ENCODE measurements around the gene INTS14. TPM values are rescaled to one million over a fixed set of nuclear protein-coding genes. Genes with fewer than 3 reads are reported as not detected.

The INTS14 gene
- total RNA-seq, 2 donors from 2014 or later = 33.4 to 37.7 TPM

GRCh38 chr15:65653341-65653740 lies 42.4 kb upstream of the INTS14 start:
- Mint-ChIP-seq H3K4me3 (no peak overlapping the region), H3K9me3 (no peaks in the 10 kb centered on the region), H3K27ac (no peak overlapping the region), H3K36me3 (ENCODE audit: low read depth) (peaks cover 7% of the 10 kb centered on the region), H3K27me3 (ENCODE audit: insufficient read depth) (no peaks in the 10 kb centered on the region), H3K4me1 (peaks cover 32% of the 10 kb centered on the region)
- no peaks in the 10 kb centered on the region for H3K9me3 ChIP-seq (ENCODE audit: control insufficient read depth, low read length)
- no peaks in the 10 kb centered on the region for H3K36me3 ChIP-seq (ENCODE audit: control insufficient read depth, insufficient read depth, low read length)
- peaks cover 18% of the 10 kb centered on the region for H3K4me1 ChIP-seq (ENCODE audit: control insufficient read depth, insufficient read depth, low read length)
- no peak overlapping the region for H3K4me3 ChIP-seq (ENCODE audit: low read length)
- TF ChIP-seq CTCF (conservative IDR thresholded peaks at IDR 0.05) = no peak
- no peaks in the 10 kb centered on the region for H3K27me3 ChIP-seq (ENCODE audit: control insufficient read depth, insufficient read depth, low read length, poor library complexity, severe bottlenecking)
- DNase-seq = no peak
- H3K27ac ChIP-seq (ENCODE audit: low read depth, low read length) = no peak overlapping the region
- H3K9ac ChIP-seq (ENCODE audit: extremely low read depth, low read length, poor library complexity, severe bottlenecking) = peak overlapping the region; percentile 17

- Mint-ChIP-seq H3K27ac (peak overlapping the region; percentile 86), H3K9me3 (no peaks in the 10 kb centered on the region), H3K4me1 (peaks cover 32% of the 10 kb centered on the region), H3K27me3 (ENCODE audit: insufficient read depth) (no peaks in the 10 kb centered on the region), H3K4me3 (peak overlapping the region; percentile 4), H3K36me3 (ENCODE audit: low read depth) (peaks cover 7% of the 10 kb centered on the region)
- Histone ChIP-seq H3K9ac (ENCODE audit: extremely low read depth, low read length, poor library complexity, severe bottlenecking) (no peak overlapping the region), H3K27me3 (ENCODE audit: control insufficient read depth, insufficient read depth, low read length, poor library complexity, severe bottlenecking) (no peaks in the 10 kb centered on the region), H3K9me3 (ENCODE audit: control insufficient read depth, low read length) (no peaks in the 10 kb centered on the region), H3K36me3 (ENCODE audit: control insufficient read depth, insufficient read depth, low read length) (no peaks in the 10 kb centered on the region), H3K27ac (ENCODE audit: low read depth, low read length) (no peak overlapping the region), H3K4me1 (ENCODE audit: control insufficient read depth, insufficient read depth, low read length) (peaks cover 18% of the 10 kb centered on the region), H3K4me3 (ENCODE audit: low read length) (no peak overlapping the region)
- peak; percentile 78 for DNase-seq
- 79 to 81% methylated on average over 4 to 11 of the region's 11 CpGs for WGBS, 2 experiments (ENCODE audit: insufficient coverage in 1 of 2, insufficient read length in 1 of 2)
- no peak for TF ChIP-seq CTCF (conservative IDR thresholded peaks at IDR 0.05)
Observed at GRCh38 chr15:65651831-65652749, 41.2 kb upstream of the INTS14 start.

- DNase-seq = no peak
- Histone ChIP-seq H3K36me3 (ENCODE audit: control insufficient read depth, insufficient read depth, low read length) (no peaks in the 10 kb centered on the region), H3K27me3 (ENCODE audit: control insufficient read depth, insufficient read depth, low read length, poor library complexity, severe bottlenecking) (no peaks in the 10 kb centered on the region), H3K9ac (ENCODE audit: extremely low read depth, low read length, poor library complexity, severe bottlenecking) (no peak overlapping the region), H3K27ac (ENCODE audit: low read depth, low read length) (no peak overlapping the region), H3K4me1 (ENCODE audit: control insufficient read depth, insufficient read depth, low read length) (peaks cover 18% of the 10 kb centered on the region), H3K9me3 (ENCODE audit: control insufficient read depth, low read length) (no peaks in the 10 kb centered on the region), H3K4me3 (ENCODE audit: low read length) (no peak overlapping the region)
- Mint-ChIP-seq H3K4me3 (no peak overlapping the region), H3K9me3 (no peaks in the 10 kb centered on the region), H3K36me3 (ENCODE audit: low read depth) (peaks cover 7% of the 10 kb centered on the region), H3K27ac (no peak overlapping the region), H3K27me3 (ENCODE audit: insufficient read depth) (no peaks in the 10 kb centered on the region), H3K4me1 (peaks cover 32% of the 10 kb centered on the region)
- WGBS, 2 experiments (ENCODE audit: insufficient coverage in 1 of 2, insufficient read length in 1 of 2) = 96% methylated on average over 1 of the region's 1 CpG; no CpG with 5 or more reads in 1 of the 2 experiments
- no peak for TF ChIP-seq CTCF (conservative IDR thresholded peaks at IDR 0.05)
Observed at GRCh38 chr15:65651042-65651322, 40.1 kb upstream of the INTS14 start.

Measured in endodermal cell (in vitro differentiated cells).